Embryonic facial prominence (tissue), 1 donor: ENCODE data around the gene RGR.

Experiments
- DNase-seq: peaks from one replicate; pipeline ENCODE4 v3.0.0-alpha.2; 2016; ENCODE audit errors: extremely low spot score

The RGR gene

DNA sequence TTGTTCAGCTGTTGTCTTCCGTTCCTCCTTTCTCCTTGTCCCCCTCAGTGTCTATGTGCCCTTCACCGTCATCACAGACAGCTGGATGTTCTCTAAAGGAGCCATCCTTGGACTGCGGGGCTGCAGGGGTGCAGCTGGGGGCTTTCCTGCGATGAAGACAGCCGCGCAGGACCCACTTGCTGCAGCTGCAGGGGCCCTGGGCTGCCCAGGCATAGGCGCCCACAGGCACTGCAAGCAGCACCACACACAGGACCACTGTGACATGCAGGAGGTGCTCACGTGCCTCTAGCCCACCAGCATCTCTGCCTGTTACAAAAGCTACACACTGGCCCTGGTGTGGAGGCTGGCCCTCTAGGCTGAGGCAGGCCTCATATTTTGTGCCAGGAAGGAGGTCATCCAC, 22.9 kb upstream of the RGR start:
- no peak for DNase-seq

DNA sequence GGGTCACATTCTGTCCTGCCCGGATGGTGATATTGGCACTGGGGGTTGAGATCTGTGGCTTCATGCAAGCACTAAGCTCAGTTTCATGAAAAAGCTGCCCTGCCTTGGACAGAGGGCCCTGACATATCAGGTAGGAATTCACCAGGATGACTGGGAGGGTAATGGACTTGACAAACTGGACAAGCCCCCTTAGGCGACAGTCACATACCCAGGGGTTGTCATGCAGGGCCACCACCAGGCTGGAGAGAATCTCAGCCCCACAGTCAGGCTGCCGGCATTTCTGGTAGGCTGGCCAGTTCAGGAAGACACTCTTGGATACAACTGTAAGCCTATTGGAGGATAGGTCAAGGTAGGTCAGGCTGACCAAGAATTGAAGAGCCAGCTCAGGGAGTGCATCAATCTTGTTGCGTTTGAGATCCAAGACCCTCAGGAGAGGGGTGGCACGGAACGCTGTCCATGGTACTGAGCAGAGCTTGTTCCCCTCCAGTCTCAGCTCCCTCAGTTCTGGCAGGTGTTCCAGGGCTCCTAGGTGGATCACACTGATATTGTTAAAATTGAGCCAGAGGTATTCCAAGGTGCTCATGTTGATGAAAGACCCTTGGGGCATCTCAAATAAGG, 20.3 kb upstream of the RGR start:
- DNase-seq, result no peak

GRCh38 chr10:84225427-84226173, 19.3 kb upstream of the RGR start, which contains the start of gene LRIT2:
Gene LRIT2, minus strand, starts transcription at chr10:84225544. Its CDS starts 24 bp downstream, at chr10:84225520.
- no peak for DNase-seq

DNA sequence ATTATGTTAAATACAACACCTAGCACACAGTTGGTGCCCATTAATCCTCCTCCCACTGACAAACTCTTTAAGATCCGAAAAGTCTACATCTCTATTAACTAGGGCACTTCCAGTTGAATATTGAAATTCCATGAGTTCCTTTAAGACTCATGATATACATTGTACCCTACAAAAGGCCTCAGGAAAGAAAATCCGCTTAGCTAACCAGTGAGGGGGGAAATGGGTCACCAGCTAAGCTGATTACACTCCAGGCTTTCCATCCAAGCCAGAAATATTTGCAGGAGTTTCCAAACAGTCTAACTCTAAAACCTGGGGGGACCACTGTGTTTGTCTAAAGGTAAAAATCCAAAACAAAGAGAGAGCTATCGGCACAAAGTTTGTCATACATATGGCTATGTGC, 18.2 kb upstream of the RGR start:
- DNase-seq, result no peak

DNA sequence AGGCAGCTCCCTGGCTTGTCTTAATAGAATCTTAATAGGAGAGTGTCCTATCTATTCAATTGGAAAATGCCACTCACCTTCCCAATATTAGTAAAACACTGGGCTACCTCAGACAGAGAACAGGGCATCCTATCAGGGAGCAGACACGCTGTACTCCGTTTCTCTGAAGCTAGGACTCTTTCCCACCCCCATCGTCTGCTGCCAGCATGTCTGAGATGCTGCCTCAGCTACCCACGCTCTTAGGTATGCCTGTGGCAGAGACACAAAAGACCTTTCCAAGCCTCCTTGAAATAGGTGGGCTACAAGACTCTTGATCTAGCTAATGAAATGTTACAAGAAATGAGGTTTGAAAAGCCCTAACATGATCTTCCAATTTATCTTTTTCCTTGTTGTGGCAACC, 17.0 kb upstream of the RGR start:
- no peak for DNase-seq

- no peak for DNase-seq
Observed at GRCh38 chr10:84230359-84230758, 14.5 kb upstream of the RGR start.

DNA sequence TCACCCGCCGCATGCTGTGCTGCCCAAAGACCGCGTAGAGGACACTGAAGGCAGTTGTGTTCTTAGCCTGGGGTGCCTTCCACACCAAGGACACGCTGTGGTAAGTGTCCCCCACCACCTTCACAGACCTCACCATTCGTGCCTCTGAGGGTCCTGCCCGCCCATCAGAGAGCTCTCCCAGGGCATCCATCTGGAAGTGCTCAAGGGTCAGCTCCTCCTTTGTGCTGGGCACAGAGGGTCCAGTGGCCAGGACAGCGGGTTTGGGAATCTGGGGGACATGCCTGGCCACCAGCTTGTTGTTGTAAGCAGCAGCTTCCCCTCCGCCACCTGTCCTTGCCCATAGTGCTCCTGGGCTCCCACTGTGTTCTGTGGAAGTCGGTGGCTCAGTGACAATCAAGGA, 12.5 kb upstream of the RGR start:
- DNase-seq, result no peak

DNA sequence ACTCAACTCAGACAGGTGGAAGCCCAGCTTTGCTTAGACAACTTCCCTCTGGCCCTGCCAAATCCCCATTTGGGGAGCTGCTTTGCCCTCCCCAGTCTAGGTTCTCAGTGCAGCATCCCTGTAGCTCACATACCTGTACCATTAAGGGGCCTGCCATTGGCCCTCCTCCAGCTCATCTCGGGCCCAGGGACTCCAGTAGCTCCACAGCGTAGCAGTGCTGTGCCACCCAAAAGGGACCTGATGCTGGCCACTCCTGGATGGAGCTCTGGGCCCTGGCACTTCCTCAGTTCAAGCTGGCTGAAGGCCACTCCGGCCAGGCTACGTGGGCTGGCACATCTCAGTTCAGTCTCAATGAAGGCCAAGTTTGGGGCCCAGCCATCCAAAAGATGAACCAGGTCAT, 10.9 kb upstream of the RGR start:
- DNase-seq, result no peak

DNA sequence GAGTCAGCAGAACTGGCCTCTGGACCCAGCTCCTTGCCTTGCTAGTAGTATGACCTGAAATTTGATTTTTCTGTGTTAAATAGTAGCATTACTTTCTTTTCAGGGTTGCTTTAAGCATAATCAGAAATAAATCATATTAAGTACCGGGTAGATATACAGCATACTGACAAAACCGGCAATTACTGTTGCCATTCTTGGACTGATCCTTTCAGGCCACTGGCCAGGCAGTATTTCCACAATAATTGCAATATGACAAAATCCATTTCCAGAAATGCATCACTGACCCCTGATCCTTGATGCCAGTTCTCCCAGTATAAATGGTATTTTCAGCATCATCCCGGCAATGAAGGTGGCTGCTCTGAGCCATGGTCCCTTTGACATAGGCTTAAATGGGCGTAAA, 10.4 kb upstream of the RGR start:
- no peak for DNase-seq

GRCh38 chr10:84235096-84235495, 9.8 kb upstream of the RGR start:
- DNase-seq, result no peak

DNA sequence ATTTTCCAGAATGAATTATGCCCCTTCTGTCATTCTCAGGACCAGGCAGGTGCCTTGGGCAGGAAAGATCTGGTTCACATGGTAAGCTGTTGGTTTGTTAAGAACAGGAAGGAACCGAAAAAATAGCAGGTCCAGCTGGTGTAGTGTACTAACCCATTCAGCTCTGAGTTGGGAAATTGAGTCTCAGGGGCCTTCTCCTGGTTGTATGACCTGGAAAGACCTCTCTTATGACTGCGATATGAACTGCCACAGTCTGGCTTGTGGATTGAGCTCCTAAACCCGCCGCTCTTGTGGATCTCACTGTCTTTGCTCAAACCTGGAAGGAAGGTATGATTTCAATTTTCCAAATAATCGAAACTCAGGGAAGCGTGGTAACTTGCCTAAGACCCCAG, 8.1 kb upstream of the RGR start:
- no peak for DNase-seq

GRCh38 chr10:84237199-84238051, 7.4 kb upstream of the RGR start:
- no peak for DNase-seq

DNA sequence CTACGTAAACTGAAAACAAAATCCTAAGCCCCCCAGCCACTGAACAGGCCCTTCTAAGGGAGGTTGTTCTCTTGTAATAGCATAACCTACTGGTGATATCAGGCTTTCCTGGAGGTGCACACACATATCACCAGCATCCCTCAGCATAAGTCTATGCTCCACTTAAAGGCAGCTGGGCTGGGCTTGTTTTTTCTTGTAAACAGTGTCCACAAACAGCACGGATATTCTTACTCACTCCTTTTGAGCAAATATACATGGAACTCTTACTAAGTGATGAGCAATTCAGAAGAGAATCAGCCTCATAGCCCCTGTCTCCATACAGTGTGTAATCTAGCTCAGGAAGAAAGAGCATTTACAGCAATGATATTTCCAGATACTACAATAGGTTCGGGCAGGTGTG, 5.9 kb upstream of the RGR start:
- DNase-seq, result no peak

DNA sequence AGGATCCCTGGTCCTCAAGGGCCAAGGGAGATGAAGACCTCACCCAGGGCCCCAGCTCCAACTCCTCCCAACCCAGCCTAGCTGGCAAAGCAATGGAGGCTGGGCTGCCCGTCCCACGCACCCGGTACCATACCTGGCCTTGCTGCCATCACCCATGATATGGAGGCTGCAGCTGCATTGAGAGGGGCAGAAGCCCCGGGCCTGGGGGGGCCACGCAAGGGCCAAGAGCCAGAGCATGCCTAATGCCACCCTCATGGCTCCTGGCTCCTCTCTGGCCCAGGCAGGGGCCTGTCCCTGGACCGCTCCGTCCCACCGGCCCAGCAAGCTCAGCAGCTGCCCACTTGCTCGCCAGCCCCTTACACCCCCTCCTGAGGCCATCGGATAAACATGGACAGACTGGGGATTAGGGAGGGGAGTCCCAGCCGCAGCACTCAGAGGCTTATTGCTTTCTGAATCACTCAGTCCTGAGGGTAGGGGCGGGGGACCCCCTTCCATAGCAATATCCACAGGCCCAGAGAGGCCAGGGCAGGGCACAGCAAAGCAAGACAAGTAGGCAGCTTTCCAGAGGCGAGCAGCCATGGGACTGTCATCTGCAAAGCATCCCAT, 3.6 kb upstream of the RGR start, which contains the start of gene LRIT1:
LRIT1 (minus strand) TSS at position 362 of the 606 bp plus-strand sequence; CDS start at position 255, 107 bp downstream.
- DNase-seq, result no peak

- DNase-seq, result no peak
Observed at GRCh38 chr10:84243759-84244158, 1.1 kb upstream of the RGR start.

DNA sequence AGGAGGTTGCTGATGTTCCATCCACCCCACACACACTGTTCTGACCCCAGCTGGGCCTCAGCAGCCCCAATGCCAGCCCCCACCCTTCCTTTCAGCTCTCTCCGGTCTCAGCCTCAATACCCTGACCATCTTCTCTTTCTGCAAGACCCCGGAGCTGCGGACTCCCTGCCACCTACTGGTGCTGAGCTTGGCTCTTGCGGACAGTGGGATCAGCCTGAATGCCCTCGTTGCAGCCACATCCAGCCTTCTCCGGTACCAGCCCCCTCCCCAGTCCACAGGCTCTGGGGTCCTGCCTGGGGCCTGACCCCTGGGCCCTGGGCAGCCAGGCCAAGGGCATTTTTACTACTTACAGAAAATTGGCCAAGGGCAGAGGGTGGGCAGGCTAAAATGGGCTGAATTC, 2.6 kb downstream of the RGR start:
- no peak for DNase-seq

- DNase-seq, result no peak
Observed at GRCh38 chr10:84248794-84249193, 3.9 kb downstream of the RGR start.

- DNase-seq, result no peak
Observed at GRCh38 chr10:84254552-84255478, 10.0 kb downstream of the RGR start.

DNA sequence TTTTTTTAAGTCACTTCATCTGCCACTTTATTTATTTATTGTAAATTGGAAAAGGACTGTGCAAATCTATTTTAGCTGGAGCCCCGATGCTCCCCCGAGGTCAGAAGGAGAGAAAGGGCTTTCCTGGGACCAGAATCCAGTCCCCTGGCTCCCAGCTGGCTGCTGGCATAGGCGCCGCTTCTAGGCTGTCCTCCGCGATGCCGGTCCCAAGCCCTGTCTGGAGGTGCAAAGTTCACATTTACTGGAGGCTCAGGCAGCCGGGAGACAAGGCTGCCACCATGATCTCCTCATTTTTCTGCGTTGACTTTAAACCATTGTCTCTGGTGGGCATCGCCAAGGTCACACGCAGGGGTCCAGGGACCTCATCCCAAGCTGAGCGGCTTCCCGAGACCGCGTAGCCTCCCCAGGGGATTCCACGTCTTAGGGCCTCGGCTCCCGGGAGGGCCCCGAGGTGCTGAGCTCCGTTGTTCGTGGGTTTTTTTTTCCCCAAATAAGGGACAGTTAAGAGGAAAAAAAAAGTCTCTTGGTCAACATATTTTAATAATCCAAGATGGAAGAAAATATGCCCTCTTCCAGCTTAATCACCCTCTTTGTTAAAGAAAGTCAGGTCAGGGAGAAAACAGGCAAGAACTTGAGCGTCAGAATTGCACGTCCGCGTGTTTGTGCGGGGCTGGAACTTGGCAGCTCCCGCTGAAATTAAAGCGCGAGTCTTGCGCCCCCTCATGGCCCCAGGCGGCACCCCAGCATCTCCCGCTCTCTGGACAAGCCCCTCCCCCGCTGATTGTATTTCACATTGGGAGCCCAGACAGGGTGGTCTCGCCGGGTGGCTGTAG, 11.9 kb downstream of the RGR start:
- DNase-seq, result no peak

DNA sequence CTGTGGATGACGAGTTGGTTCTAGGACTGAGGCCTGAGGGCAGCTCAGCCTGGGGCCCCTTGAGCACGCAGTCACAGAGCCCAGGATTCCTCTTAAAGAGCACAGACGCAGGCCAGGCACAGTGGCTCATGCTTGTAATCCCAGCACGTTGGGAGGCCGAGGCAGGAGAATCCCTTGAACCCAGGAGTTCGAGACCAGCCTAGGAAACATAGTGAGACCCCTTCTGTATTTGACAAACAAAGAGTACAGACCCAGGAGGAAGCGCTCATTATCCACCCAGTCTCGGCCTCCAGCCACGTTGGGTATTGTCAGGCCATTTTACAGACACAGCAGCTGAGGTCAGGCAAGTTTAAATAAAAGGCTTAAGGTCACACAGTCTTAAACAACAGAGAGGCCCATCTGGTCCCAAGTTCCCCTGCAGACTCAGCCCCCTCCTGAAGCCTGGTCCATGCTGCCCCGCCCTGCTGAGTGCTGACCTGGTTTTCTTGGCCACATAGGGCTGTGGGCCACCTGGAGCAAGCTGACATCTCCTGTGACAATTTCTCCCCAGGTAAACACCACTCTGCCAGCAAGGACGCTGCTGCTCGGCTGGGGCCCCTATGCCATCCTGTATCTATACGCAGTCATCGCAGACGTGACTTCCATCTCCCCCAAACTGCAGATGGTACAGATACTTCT, 12.6 kb downstream of the RGR start:
- no peak for DNase-seq
